Activated T-cell treated with anti-CD3 and anti-CD28 coated beads, Interleukin-2, amount 50 U/mL, for 48 hours (primary cell): ENCODE data around the gene IGF1R.

ENCODE experiments used
- DNase-seq, 2 experiments: peaks; one replicate each; pipeline ENCODE4 v3.0.0-alpha.2; 2020

The IGF1R gene

DNA sequence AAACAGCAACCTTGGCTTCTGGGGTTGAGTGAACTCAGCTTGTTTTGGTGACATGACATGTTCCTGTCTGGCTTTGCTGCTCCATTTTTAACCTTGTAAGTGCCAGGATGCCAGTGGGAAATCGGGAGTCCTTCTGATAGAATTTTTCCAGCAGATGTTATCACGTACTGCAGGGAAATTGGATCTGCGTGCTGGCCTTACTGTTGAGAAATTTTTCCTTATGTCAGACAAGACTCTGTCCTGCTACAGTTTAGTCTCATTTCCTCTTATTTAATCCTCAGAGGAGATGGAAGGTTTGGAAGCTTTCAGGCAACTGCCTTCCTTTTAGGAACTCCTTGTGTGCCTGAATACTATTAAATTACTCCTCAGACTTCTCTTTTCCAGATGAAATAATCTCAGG is 278.7 kb downstream of the IGF1R start:
- no peak for DNase-seq

DNA sequence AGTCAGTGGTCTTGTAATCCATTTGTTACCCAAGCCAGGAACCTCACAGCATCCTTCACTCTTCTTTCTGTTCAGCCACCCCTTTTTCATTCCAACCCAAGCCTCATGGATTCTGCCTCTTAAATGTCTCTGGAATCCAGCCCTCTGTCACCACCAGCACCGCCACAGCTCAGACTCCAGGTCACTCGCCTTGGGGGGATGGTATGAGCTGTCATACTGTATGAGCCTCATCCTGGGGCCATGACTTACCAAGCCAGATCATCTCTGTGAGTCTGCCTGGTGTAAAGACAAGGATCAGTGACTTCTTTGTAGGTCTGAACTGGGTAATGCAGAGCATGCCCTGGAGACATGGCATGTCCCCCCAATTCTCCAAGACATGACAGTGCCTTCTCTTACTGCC is 279.7 kb downstream of the IGF1R start:
- DNase-seq, result no peak

DNA sequence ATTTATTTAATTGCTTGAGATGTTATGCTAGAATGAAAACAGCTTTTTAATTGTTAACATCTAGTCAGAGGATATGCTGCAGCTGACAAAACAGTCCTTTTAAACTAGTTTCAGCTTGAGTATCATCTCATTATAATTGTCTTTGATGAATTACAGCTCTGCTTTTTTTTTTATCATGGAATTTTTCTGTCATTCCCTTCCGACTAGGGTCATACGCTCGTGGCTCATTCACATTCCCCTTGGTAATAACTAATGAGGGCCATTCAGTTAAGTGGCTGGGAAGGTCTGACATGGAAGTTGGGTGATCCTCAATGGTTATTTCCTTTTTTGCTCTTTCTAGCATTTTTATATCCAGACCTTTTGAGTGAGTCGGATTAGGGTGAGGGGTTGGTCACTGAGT is 282.2 kb downstream of the IGF1R start:
- DNase-seq, result no peak

DNA sequence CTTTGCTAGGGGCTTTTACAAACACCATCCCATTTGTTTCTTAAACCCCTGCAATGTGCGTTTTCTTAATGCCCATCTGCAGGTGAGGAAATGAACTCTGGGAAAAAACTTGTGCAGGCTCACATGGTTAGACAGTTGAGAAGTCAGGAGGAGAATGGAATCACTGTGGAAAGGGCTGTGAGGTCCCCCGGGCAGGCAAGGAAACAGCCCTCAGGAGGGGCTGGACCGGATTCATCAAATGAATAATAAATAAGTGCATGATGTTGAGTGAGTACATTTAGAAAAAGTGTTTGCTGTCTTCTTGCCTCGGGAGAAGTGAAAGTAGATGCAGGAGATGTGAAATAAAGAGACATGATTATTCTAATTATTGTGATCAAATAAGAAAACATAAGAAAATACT is 282.7 kb downstream of the IGF1R start:
- no peak for DNase-seq

- DNase-seq, result no peak
Observed at GRCh38 chr15:98933406-98933805, 285.1 kb downstream of the IGF1R start.

GRCh38 chr15:98935736-98936135 is 287.4 kb downstream of the IGF1R start:
- DNase-seq, result no peak

- no peak for DNase-seq
Observed at GRCh38 chr15:98937413-98938104, 289.2 kb downstream of the IGF1R start.

- DNase-seq, result no peak
Observed at GRCh38 chr15:98938105-98938417, 289.7 kb downstream of the IGF1R start.

- DNase-seq, result no peak
Observed at GRCh38 chr15:98938799-98939198, 290.5 kb downstream of the IGF1R start.

- no peak for DNase-seq
Observed at GRCh38 chr15:98939311-98940080, 291.2 kb downstream of the IGF1R start.

DNA sequence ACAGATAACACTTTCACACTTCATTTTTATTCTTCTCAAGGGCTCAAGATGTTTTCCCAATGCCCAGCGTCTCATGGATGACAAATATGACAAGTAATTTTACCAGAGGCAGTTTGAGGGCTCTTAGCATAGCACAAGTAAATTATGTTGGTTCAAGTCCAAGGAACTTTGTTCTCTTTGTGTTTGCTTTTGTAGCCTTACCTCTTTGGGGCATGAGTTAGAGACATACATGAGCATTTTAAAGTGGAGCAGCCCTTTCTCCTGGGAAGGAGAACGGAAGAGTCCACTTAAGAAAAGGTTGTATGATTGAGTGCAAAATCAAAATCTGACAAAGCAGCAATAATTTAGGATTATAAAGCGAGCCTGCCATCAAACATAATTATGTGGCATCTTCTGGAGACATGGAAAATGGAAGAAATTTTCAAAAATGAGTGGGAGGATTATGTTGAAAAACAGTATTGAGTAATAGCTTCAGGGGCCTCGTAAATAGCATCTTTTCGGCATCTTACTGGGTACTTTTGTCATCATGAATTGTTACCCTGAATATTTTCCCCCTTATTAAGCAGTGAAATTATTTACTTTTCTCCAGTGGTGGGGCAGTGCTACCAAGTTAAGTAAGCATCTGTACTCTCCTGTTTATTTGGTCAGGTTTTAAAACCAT is 293.4 kb downstream of the IGF1R start:
- DNase-seq, result no peak

GRCh38 chr15:98942431-98942830 is 294.1 kb downstream of the IGF1R start:
- no peak for DNase-seq

DNA sequence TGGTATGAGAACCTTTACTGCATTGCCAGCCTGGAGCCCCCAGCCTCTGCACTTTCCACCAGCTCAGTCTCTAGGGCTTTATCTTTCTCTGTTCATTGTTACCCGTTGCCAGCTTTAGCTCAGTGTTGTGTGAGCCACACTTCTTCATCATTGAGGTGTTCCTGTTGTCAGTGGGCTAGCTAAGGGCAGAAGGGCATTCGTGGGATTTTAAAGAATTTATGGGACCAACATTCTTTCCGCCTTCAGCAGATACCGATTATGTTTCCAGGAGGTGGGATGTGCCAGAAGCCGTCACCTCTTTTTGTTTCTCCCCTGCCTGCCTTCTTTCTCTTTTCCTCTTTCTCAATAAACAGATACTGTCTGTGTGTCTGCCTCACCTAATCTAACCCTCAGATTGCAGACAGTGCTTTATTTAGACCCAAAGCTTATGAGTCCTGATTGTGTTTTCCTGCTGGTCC is 294.7 kb downstream of the IGF1R start:
- DNase-seq, result no peak

DNA sequence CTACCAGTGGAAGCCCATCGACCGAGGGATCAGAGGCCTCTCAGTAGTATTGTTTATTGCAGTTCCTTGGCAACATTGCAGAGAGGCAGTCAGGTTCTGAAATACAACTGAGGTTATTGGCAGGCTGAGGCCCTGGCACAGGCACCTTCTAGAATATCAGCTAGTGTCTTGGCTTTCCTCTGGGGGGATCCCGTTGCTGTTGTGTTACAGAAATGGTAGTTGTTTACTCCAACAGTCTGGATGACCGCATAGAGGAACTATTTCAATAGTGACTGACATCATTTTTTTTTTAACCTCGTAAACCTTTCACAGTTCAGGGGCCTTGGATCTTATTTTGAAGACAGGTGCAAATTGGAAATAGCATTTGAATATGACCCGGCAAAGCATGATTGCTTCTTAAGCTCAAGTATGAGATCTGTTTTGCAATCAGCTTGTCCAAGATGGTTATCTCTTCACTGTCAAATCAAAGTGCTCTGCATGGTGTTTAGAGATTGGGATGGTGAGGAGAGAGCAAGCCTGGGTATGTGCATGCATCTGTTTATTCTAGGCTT is 295.3 kb downstream of the IGF1R start:
- no peak for DNase-seq

DNA sequence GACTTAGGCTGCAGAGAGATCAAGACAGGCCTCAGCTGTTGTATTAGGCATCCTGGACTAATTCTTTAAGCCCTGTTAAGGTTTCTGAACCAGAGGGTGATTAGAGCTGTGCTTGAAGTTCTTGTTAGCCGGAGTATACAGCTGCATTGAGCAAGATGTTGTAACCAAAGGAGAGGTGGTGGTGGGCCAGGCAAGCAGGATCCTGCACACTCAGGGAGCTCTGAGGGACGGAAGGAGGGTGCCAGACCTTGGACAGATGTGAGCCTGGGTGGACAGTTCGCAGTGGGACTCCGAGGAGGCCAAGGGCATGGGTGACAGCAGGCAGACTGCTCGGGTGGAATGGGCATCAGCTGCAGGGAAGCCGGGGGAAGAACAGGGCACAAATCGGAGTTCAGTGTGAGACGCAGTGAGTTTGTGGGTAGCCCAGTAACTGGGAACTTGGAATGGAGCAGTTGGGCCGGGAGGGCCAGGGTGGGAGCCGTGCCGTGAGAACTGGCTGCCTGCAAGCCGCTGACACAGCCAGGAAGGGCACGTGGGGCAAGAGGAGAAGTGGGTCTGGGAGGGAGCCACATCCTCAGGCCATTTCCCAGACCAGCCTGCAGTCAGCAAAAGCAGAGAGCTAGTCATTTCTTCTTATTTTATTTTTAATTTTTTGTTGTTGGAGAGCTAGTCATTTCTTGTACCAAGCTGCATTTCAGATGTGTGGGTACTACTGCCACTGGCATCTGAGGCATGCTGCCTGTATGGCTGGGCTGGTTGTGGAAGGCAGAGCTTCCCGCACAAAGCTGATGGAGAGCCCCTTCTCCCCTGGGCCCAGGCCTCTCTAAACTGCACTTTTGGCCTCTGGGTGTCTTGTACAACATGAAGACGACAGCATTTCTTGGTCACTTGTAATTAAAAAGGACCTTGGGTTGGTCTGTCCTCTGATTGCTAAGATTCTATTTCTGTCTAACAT is 298.2 kb downstream of the IGF1R start:
- no peak for DNase-seq

DNA sequence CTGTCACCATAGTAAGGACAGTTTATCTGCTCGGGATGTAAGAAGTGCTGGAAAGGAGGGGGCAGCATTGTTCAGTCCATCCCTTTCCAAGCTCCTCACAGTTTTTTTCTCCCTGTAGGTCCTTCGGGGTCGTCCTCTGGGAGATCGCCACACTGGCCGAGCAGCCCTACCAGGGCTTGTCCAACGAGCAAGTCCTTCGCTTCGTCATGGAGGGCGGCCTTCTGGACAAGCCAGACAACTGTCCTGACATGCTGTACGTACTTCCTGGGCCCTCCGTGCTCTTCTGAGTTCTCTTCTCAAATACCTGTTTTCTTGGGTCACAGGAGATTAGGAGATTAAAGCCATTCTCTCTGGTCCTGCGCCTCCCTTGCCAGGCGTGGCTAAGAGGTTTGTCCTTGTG is 300.1 kb downstream of the IGF1R start:
- no peak for DNase-seq

GRCh38 chr15:98948941-98949340 is 300.6 kb downstream of the IGF1R start:
- no peak for DNase-seq

GRCh38 chr15:98949624-98950023 is 301.3 kb downstream of the IGF1R start:
- DNase-seq, result no peak

GRCh38 chr15:98950248-98950647 is 301.9 kb downstream of the IGF1R start:
- DNase-seq, result no peak

DNA sequence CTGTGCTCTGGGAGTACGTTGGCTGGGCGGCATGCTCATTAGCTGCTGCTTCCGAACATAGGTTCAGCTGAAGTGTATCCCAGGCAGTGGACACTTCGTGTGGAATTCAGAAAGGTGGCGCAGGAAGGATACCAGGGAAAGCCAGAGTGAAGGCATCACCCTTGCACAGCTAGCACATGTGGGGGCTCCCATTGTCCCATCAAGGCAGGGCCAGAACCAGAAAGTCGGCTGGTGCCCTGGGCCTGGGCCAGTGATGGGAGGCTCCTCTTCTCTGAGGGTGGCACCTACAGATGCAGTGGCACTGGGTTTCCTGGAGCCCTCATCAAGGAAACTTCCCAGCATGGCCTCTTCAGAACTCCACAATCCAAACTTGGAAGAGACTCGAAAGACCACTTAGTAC is 302.7 kb downstream of the IGF1R start:
- DNase-seq, result no peak

DNA sequence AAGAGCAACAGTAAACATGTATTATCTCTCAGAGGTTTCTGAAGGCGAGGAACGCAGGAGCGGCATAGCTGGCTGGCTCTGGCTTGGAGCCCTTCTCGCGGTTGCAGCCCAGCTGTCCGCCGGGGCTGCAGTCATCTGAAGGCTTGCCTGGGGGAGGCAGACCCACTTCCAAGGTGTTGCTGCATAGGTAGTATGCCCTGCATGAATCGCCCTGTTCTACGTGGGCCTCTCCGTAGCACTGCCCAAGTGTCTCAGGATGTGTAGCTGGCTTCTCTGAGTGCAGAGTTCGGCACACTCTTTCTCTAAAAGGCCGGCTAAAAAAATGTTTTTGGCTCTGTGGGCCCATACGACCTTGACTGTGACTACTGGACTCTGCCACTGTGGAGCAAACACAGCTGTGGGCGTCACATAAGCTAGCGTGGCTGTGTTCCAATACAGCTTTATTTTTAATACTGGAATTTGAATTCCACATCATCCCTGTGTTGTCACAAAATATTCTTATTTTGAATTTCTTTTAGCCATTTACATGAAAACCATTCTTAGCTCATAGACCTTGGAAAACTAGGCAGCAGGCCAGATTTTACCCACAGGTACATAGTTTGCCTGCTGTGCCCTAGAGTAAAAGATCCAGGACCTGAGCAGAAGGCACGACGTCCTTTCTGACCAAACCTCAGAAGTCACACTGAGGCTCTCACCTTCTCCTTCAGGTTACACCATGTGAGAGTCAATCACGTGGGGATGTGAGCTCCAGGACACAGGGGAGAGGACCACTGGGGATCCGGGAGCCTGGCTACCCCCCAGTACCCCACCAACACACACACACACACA is 303.4 kb downstream of the IGF1R start:
- peak in 1 of 2 experiments; percentile 25 for DNase-seq

- DNase-seq, result peak; percentile 35 to 46
Observed at GRCh38 chr15:98952381-98952803, 304.1 kb downstream of the IGF1R start.
